Measurements from ENCODE around the gene MESD.
"Not testable (repeated sequence)": the region's sequence is repeated elsewhere in the genome, so short reads cannot be mapped to it uniquely, and the experiment has no call there.

Gene MESD

GRCh38 chr15:80967451-80967850, 22.2 kb downstream of the MESD start:
- H3K4me3 ChIP-seq (ENCODE audit: low read depth, low read length) = no peak overlapping the region

GRCh38 chr15:80966431-80967197, 23.0 kb downstream of the MESD start:
- no peak overlapping the region for H3K4me3 ChIP-seq (ENCODE audit: low read depth, low read length)

- H3K4me3 ChIP-seq (ENCODE audit: low read depth, low read length) = not testable (repeated sequence)
Observed at GRCh38 chr15:80965454-80965853, 24.2 kb downstream of the MESD start.

DNA sequence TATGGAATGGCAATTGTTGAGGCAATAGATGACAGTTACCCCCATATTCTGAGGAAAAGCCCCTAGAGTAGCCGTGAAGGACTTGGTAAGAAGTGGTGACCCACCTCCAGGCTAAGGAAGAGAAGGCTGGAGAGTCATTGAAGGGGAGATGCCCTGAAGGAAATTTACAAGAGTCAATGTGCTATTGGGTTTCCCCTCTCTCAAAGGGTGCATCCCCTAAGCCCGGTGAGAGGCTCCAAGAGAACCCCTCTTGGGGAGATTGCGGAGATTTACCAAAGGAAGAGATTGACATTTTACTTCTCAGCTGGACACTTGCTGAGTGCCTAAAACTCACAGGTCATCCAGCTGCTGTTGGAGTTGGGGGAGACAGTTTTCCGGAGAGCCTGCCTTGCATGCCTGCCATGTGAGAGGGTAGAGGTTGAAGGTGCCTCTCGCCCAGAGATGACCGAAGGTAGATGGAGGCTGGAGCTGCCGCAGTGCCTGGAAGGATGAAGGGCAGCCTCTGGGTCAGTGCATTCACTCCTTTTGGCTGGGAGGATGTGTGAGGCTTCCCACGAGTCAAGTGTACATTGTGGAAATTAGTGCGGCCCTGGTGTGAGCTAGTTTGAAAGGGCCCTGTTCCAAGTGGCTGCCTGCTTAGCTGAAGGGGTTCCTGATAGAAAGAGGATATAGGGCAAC, 30.7 kb downstream of the MESD start:
- H3K4me3 ChIP-seq (ENCODE audit: low read depth, low read length) = no peak overlapping the region

GRCh38 chr15:80957976-80958375, 31.6 kb downstream of the MESD start:
- no peak overlapping the region for H3K4me3 ChIP-seq (ENCODE audit: low read depth, low read length)

- no peak overlapping the region for H3K4me3 ChIP-seq (ENCODE audit: low read depth, low read length)
Observed at GRCh38 chr15:80957556-80957955, 32.1 kb downstream of the MESD start.

- H3K4me3 ChIP-seq (ENCODE audit: low read depth, low read length) = not testable (repeated sequence)
Observed at GRCh38 chr15:80955571-80956452, 33.8 kb downstream of the MESD start.

- H3K4me3 ChIP-seq (ENCODE audit: low read depth, low read length) = no peak overlapping the region
Observed at GRCh38 chr15:80953953-80954778, 35.5 kb downstream of the MESD start.

DNA sequence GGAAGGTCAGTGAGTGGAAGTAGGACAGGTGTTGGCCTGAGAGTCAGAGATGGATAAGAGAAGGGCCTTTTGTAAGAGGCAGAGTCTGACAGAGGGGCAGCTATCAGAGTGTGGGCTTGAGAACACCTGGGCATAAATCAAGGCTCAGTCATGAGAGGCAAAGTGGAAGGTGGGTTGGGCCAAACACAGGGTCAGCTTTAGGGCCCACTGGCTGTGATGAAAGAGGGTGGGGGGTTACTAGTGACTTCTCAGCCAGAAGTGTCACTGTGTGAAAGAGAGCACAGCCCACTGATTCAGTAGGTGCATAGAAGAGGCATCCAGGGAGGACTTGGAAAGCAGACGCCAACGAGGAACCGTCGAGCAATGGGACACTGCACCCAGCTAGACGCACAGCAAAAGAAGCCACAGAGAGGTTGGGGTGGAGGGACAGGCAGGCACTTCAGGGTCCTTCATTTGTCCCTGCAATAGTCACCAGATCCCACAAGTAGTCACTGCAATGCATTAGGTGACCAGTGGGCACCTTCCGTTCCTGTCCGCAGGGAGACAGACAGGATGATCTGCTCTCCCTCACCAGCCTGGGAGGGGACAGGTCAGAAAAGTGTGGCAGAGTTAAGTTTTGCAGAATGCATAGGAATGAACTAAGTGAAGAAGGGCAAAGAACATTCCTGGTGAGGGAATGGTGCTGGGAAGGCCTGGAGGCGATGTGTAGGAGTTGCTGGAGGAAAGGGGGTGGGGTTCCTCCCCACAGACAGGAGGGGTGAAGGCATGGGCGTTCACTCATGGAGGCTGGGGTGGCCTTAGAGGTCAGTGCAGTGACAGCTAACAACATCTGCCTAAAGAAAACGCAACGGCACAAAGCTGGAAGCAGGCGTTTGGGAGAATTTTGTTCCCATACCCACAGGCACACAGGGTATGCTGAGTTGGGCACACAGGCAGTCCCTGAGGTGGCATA, 36.3 kb downstream of the MESD start:
- no peak overlapping the region for H3K4me3 ChIP-seq (ENCODE audit: low read depth, low read length)

DNA sequence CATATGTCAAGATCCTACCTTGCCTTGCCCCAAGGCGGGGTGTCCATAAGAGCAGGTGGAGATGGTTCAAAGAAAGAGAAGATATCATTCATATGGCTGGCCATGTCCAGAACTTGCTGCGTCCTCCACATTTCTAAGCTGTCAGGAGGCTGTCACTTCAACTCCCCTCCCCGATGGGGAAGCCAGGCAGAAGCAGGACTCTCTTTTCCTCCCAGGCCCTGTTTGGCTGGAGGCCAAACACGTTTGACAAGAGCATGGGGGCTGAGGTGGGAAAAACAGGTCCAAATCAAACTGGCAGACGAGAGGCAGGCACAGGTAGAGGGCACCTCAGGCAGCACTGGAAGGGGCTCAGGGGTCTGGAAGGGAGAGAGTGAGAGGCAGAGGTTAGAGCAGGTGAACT, 37.7 kb downstream of the MESD start:
- no peak overlapping the region for H3K4me3 ChIP-seq (ENCODE audit: low read depth, low read length)

DNA sequence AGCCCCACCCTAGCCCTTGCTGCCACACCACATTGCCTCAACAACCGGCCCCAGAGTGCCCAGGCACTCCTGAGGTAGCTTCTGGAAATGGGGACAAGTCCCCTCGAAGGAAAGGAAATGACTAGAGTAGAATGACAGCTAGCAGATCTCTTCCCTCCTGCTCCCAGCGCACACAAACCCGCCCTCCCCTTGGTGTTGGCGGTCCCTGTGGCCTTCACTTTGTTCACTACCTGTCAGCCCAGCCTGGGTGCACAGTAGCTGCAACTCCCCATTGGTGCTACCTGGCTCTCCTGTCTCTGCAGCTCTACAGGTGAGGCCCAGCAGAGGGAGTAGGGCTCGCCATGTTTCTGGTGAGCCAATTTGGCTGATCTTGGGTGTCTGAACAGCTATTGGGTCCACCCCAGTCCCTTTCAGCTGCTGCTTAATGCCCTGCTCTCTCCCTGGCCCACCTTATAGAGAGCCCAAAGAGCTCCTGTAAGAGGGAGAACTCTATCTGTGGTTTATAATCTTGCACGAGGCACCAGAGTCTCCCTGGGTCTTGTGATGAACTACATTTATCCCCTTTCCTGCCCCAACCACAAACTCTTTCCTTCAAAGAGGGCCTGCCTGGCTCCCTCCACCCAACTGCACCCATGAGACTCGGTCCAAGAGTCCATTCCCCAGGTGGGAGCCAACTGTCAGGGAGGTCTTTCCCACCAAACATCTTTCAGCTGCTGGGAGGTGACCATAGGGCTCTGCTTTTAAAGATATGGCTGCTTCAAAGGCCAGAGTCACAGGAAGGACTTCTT, 39.1 kb downstream of the MESD start:
- H3K4me3 ChIP-seq (ENCODE audit: low read depth, low read length) = no peak overlapping the region

- H3K4me3 ChIP-seq (ENCODE audit: low read depth, low read length) = no peak overlapping the region
Observed at GRCh38 chr15:80949756-80950155, 39.9 kb downstream of the MESD start.

DNA sequence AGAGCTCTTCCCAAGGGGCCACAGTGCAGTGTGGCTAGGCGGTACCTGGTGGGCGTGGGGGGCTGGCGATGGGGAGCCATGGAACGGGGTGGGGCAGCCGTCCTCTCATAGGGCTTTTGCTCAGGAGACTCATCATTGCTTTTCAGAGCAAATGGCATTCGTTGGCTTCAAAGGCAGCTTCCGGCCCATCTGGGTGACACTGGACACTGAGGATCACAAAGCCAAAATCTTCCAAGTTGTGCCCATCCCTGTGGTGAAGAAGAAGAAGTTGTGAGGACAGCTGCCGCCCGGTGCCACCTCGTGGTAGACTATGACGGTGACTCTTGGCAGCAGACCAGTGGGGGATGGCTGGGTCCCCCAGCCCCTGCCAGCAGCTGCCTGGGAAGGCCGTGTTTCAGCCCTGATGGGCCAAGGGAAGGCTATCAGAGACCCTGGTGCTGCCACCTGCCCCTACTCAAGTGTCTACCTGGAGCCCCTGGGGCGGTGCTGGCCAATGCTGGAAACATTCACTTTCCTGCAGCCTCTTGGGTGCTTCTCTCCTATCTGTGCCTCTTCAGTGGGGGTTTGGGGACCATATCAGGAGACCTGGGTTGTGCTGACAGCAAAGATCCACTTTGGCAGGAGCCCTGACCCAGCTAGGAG, 40.8 kb downstream of the MESD start:
- H3K4me3 ChIP-seq (ENCODE audit: low read depth, low read length) = no peak overlapping the region

- H3K4me3 ChIP-seq (ENCODE audit: low read depth, low read length) = no peak overlapping the region
Observed at GRCh38 chr15:80946576-80946975, 43.0 kb downstream of the MESD start.

- no peak overlapping the region for H3K4me3 ChIP-seq (ENCODE audit: low read depth, low read length)
Observed at GRCh38 chr15:80945605-80946004, 44.0 kb downstream of the MESD start.

DNA sequence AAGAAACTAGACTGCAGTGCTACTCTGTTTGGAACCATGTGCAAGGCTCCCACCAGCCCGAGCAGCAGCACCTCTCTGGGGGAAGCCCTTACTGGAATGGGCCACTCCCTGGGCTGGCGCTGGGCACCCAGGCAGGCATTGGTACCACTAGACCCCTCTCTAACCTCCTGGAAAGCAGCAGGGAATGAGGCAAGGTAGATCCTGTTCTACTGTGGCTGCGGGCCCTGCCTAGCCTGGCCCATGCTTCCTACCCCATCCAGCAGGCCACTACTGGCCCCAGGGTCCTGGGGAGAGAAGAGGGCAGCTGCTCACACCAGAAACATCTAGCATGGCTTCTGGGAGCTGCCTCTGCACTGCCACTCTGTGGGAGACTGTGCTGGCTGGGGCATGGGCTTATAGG, 44.8 kb downstream of the MESD start:
- no peak overlapping the region for H3K4me3 ChIP-seq (ENCODE audit: low read depth, low read length)

DNA sequence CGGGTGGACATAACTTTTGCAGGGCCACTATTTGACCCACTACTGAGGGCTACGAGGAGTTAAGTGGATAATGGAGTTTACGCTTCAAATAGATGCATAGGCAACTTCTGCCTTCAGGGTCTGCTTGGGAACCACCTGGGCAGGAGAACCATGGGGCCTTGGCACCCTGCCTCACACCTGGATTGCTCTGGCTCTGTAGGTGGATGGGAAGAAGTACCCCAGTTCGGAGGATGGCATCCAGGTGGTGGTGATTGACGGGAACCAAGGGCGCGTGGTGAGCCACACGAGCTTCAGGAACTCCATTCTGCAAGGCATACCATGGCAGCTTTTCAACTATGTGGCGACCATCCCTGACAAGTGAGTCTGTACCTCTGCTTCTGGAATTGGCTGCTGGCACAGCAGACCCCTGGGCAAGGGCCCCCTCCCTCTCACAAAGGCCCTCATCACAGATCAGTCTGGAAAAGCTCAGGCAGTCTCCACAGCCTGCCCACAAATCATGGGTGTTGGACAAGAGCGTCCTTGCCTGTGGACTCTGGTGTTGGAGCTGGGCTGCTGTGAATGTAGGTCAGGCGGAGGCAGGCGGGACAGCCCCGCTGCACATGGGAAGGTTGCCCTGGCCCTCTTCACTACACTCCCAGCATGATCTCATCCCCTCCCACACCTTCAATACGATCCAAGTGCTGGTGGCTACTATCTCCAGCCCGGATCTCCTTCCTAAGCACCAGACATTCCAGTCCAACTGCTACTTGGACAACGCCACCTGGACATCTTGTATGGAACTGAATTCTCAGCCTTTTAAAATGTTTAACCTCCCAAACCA, 46.7 kb downstream of the MESD start:
- no peak overlapping the region for H3K4me3 ChIP-seq (ENCODE audit: low read depth, low read length)

- H3K4me3 ChIP-seq (ENCODE audit: low read depth, low read length) = no peak overlapping the region
Observed at GRCh38 chr15:80942266-80942665, 47.4 kb downstream of the MESD start.

Data from iPS-11a (cell line).